Upper lobe of right lung (tissue), 1 donor: Measurements from ENCODE around the gene RSPRY1. TPM values are rescaled to one million over a fixed set of nuclear protein-coding genes. Genes with fewer than 3 reads are reported as not detected.
A peak's percentile ranks its signal among the peaks of the same experiment; 100 is the strongest.

ENCODE experiments used
- ATAC-seq: fragments of 200-7000 bp; cut with Tn5 transposase; one replicate; pipeline ENCODE4 v1.9.1; 2020; ENCODE audit warnings: mild to moderate bottlenecking, moderate library complexity
- DNase-seq: peaks from one replicate; pipeline ENCODE4 v3.0.0-alpha.2; 2020
- H3K27ac ChIP-seq: fragments of 200-600 bp; one replicate; pipeline ENCODE4 v1.8.0; 2022
- H3K27me3 ChIP-seq: fragments of 200-600 bp; one replicate; pipeline ENCODE4 v1.8.0; 2022; ENCODE audit warnings: mild to moderate bottlenecking
- H3K36me3 ChIP-seq: fragments of 200-600 bp; one replicate; pipeline ENCODE4 v1.8.0; 2022
- H3K4me1 ChIP-seq: fragments of 200-600 bp; one replicate; pipeline ENCODE4 v1.8.0; 2022
- H3K4me3 ChIP-seq: fragments of 200-600 bp; one replicate; pipeline ENCODE4 v1.8.0; 2022; ENCODE audit warnings: mild to moderate bottlenecking
- H3K9me3 ChIP-seq: fragments of 200-600 bp; one replicate; pipeline ENCODE4 v1.8.0; 2022
- CTCF ChIP-seq: fragments of 200-600 bp; IDR thresholded peaks from one replicate; pipeline ENCODE4 v1.8.0; 2022; ENCODE audit warnings: antibody characterized with exemption
- intact Hi-C: fragments of 100-400 bp; cut with DNase I; formaldehyde crosslinking; loops from one replicate; pipeline ENCODE4 v1.11.0; 2022
- total RNA-seq: library from RNA; stranded (reverse); fragmentation: NEBNext Ultra II Directional; extraction: Animal tissue kit (Norgen Biotek cat#: 25700); gene quantifications from one replicate; pipeline ENCODE4 v1.2.1, GENCODE V29; 2021
- donor health status: DM: no; HTN: yes; CAD: no; lungs with severe emphysema.

RSPRY1 gene
- total RNA-seq, 1 donor from 2014 or later = 36.2 TPM

- intact Hi-C loops = loop anchor here (5.0 kb wide), 1 partner anchor 80 kb away; no protein-coding TSS in a partner anchor
- Histone ChIP-seq H3K36me3 (peaks cover 82% of the 10 kb centered on the region), H3K27me3 (no peaks in the 10 kb centered on the region), H3K27ac (peak overlapping the region; percentile 48), H3K4me1 (peaks cover 22% of the 10 kb centered on the region), H3K9me3 (no peaks in the 10 kb centered on the region), H3K4me3 (no peak overlapping the region)
- DNase-seq (no peak), ATAC-seq (peak; percentile 93)
- no peak for TF ChIP-seq CTCF
Observed at GRCh38 chr16:57166951-57167350, 19.2 kb upstream of the RSPRY1 start.

- no peaks in the 10 kb centered on the region for H3K27me3 ChIP-seq
- H3K36me3 ChIP-seq = peaks cover 82% of the 10 kb centered on the region
- no peak for ATAC-seq
- intact Hi-C loops = loop anchor here (5.0 kb wide), 1 partner anchor 80 kb away; no protein-coding TSS in a partner anchor
- no peak overlapping the region for H3K4me3 ChIP-seq
- no peak for TF ChIP-seq CTCF
- no peaks in the 10 kb centered on the region for H3K9me3 ChIP-seq
- peaks cover 22% of the 10 kb centered on the region for H3K4me1 ChIP-seq
- peak overlapping the region; percentile 48 for H3K27ac ChIP-seq
- DNase-seq = no peak
Observed at GRCh38 chr16:57167538-57167937, 18.6 kb upstream of the RSPRY1 start.

GRCh38 chr16:57167953-57168352 is 18.2 kb upstream of the RSPRY1 start:
- ATAC-seq = peak; percentile 87
- H3K27ac ChIP-seq = peak overlapping the region; percentile 20
- peak; percentile 62 for TF ChIP-seq CTCF
- intact Hi-C loops = loop anchor here (5.0 kb wide), 1 partner anchor 81 kb away; no protein-coding TSS in a partner anchor
- H3K4me1 ChIP-seq = peaks cover 22% of the 10 kb centered on the region
- no peak for DNase-seq
- no peaks in the 10 kb centered on the region for H3K9me3 ChIP-seq
- H3K36me3 ChIP-seq = peaks cover 82% of the 10 kb centered on the region
- no peaks in the 10 kb centered on the region for H3K27me3 ChIP-seq
- H3K4me3 ChIP-seq = no peak overlapping the region

GRCh38 chr16:57169327-57169726 is 16.8 kb upstream of the RSPRY1 start:
- TF ChIP-seq CTCF = no peak
- Histone ChIP-seq H3K27ac (no peak overlapping the region), H3K4me1 (peaks cover 22% of the 10 kb centered on the region), H3K9me3 (no peaks in the 10 kb centered on the region), H3K36me3 (peaks cover 77% of the 10 kb centered on the region), H3K27me3 (no peaks in the 10 kb centered on the region), H3K4me3 (no peak overlapping the region)
- intact Hi-C loops = loop anchor here (5.0 kb wide), 1 partner anchor 82 kb away; no protein-coding TSS in a partner anchor
- ATAC-seq = no peak
- DNase-seq = no peak

- Histone ChIP-seq H3K27ac (no peak overlapping the region), H3K9me3 (no peaks in the 10 kb centered on the region), H3K4me3 (no peak overlapping the region), H3K36me3 (peaks cover 52% of the 10 kb centered on the region), H3K4me1 (peaks cover 10% of the 10 kb centered on the region), H3K27me3 (no peaks in the 10 kb centered on the region)
- DNase-seq = no peak
- ATAC-seq = no peak
- intact Hi-C loops = no loop called here
- TF ChIP-seq CTCF = no peak
Observed at GRCh38 chr16:57172721-57173290, 13.3 kb upstream of the RSPRY1 start.

GRCh38 chr16:57175896-57176295 is 10.2 kb upstream of the RSPRY1 start:
- H3K27me3 ChIP-seq = no peaks in the 10 kb centered on the region
- H3K27ac ChIP-seq = no peak overlapping the region
- H3K4me1 ChIP-seq = peaks cover 19% of the 10 kb centered on the region
- intact Hi-C loops = no loop called here
- no peak overlapping the region for H3K4me3 ChIP-seq
- no peak for TF ChIP-seq CTCF
- peaks cover 32% of the 10 kb centered on the region for H3K36me3 ChIP-seq
- no peaks in the 10 kb centered on the region for H3K9me3 ChIP-seq
- ATAC-seq (peak; percentile 43), DNase-seq (no peak)
